SU-DHL-6 (cell line): ENCODE data around the gene TMEM63B.

Experiments used
- H2AFZ ChIP-seq: fragments of 200-600 bp; sonication (generic); 2 replicates; pipeline ENCODE4 v1.6.1; 2014; ENCODE audit warnings: low read depth, mild to moderate bottlenecking, moderate library complexity, mixed read lengths, antibody characterized with exemption, low read length; ENCODE audit not compliant: severe bottlenecking
- H3F3A ChIP-seq: fragments of 200-600 bp; shearing (Covaris generic); 2 replicates; pipeline ENCODE4 v1.6.0; 2016; ENCODE audit warnings: antibody characterized with exemption, mild to moderate bottlenecking; ENCODE audit not compliant: insufficient read depth
- H3K27ac ChIP-seq: fragments of 200-600 bp; sonication (generic); 2 replicates; pipeline ENCODE4 v1.5.1; 2016; ENCODE audit warnings: low read depth, mild to moderate bottlenecking, low read length, moderate library complexity, mixed read lengths
- H3K27me3 ChIP-seq: fragments of 200-600 bp; sonication (generic), shearing (Covaris generic); 2 replicates; pipeline ENCODE4 v1.6.0; 2014; ENCODE audit warnings: mild to moderate bottlenecking, low read length
- H3K36me3 ChIP-seq: fragments of 200-600 bp; sonication (generic); 2 replicates; pipeline ENCODE4 v1.6.1; 2014; ENCODE audit warnings: mild to moderate bottlenecking, low read length, mixed read lengths
- H3K4me2 ChIP-seq: fragments of 300-600, 200-600 bp; shearing (Covaris generic), sonication (generic); 2 replicates; pipeline ENCODE4 v1.6.0; 2014; ENCODE audit warnings: low read length, low read depth, mild to moderate bottlenecking; ENCODE audit not compliant: poor library complexity, severe bottlenecking
- H3K4me3 ChIP-seq: fragments of 200-600 bp; sonication (generic); 2 replicates; pipeline ENCODE4 v1.5.1; 2014; ENCODE audit warnings: antibody characterized with exemption, low read length, mild to moderate bottlenecking, mixed read lengths; ENCODE audit not compliant: insufficient read depth, poor library complexity, severe bottlenecking
- H3K79me2 ChIP-seq: fragments of 200-600 bp; sonication (generic); 2 replicates; pipeline ENCODE4 v1.6.1; 2014; ENCODE audit warnings: mild to moderate bottlenecking, low read length, moderate library complexity; ENCODE audit not compliant: insufficient read depth
- H3K9ac ChIP-seq: fragments of 200-600 bp; sonication (generic); 2 replicates; pipeline ENCODE4 v1.7.0; 2014; ENCODE audit warnings: mild to moderate bottlenecking, low read length
- H3K9me2 ChIP-seq: fragments of 200-600 bp; sonication (generic); replicated peaks from 2 replicates; pipeline ENCODE4 v1.6.1; 2014; ENCODE audit warnings: low read length; ENCODE audit not compliant: insufficient read depth
- H3K9me3 ChIP-seq: fragments of 200-600 bp; sonication (generic); 2 replicates; pipeline ENCODE4 v1.6.1; 2014; ENCODE audit warnings: low read length, mixed read lengths; ENCODE audit not compliant: insufficient read depth
- H4K20me1 ChIP-seq: fragments of 200-600 bp; sonication (generic); 2 replicates; pipeline ENCODE4 v1.6.1; 2014; ENCODE audit warnings: low read depth, mild to moderate bottlenecking, antibody characterized with exemption, low read length, moderate library complexity, mixed read lengths
- EZH2phosphoT487 ChIP-seq: fragments of 200-600 bp; sonication (generic), shearing (Covaris generic); conservative IDR thresholded peaks from 2 replicates; pipeline ENCODE4 v1.6.1; 2018; ENCODE audit warnings: mild to moderate bottlenecking, antibody characterized with exemption, low read length, moderate library complexity, mixed read lengths
- TF ChIP-seq, protein P1 (sequence below): fragments of 200-600 bp; sonication (generic); IDR thresholded peaks from one replicate; pipeline ENCODE4 v1.5.1; 2017; ENCODE audit warnings: antibody characterized with exemption, mild to moderate bottlenecking, low read length, moderate library complexity; ENCODE audit not compliant: insufficient read depth, poor library complexity, severe bottlenecking

The TMEM63B gene

GRCh38 chr6:44116641-44117382 is 10.5 kb upstream of the TMEM63B start:
- H3K27me3 ChIP-seq, result no peaks in the 10 kb centered on the region
- H3K9me2 ChIP-seq, result no peaks in the 10 kb centered on the region
- no peak for TF ChIP-seq EZH2phosphoT487
- TF ChIP-seq, protein P1, sequence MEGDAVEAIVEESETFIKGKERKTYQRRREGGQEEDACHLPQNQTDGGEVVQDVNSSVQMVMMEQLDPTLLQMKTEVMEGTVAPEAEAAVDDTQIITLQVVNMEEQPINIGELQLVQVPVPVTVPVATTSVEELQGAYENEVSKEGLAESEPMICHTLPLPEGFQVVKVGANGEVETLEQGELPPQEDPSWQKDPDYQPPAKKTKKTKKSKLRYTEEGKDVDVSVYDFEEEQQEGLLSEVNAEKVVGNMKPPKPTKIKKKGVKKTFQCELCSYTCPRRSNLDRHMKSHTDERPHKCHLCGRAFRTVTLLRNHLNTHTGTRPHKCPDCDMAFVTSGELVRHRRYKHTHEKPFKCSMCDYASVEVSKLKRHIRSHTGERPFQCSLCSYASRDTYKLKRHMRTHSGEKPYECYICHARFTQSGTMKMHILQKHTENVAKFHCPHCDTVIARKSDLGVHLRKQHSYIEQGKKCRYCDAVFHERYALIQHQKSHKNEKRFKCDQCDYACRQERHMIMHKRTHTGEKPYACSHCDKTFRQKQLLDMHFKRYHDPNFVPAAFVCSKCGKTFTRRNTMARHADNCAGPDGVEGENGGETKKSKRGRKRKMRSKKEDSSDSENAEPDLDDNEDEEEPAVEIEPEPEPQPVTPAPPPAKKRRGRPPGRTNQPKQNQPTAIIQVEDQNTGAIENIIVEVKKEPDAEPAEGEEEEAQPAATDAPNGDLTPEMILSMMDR, result no peak
- H4K20me1 ChIP-seq, result peaks cover 39% of the 10 kb centered on the region; the same call in 1 of the 2 replicates
- peaks cover 13% of the 10 kb centered on the region; the same call in 1 of the 2 replicates for H3K36me3 ChIP-seq
- no peak overlapping the region for H3K4me2 ChIP-seq
- H3F3A ChIP-seq, result no peaks in the 10 kb centered on the region
- H3K9ac ChIP-seq, result no peak overlapping the region
- H2AFZ ChIP-seq, result no peak overlapping the region
- no peak overlapping the region for H3K4me3 ChIP-seq
- no peak overlapping the region for H3K27ac ChIP-seq
- H3K9me3 ChIP-seq, result no peaks in the 10 kb centered on the region
- H3K79me2 ChIP-seq, result peaks cover 80% of the 10 kb centered on the region

GRCh38 chr6:44117397-44118128 is 9.8 kb upstream of the TMEM63B start:
- H3K9me3 ChIP-seq, result no peaks in the 10 kb centered on the region

GRCh38 chr6:44119704-44120262 is 7.6 kb upstream of the TMEM63B start:
- peaks cover 4% of the 10 kb centered on the region for H3F3A ChIP-seq
- H3K27me3 ChIP-seq, result no peaks in the 10 kb centered on the region
- H3K4me2 ChIP-seq, result no peak overlapping the region
- no peak for TF ChIP-seq EZH2phosphoT487
- TF ChIP-seq, protein P1, result no peak
- no peak overlapping the region for H3K27ac ChIP-seq
- H3K9ac ChIP-seq, result no peak overlapping the region
- no peaks in the 10 kb centered on the region for H3K9me3 ChIP-seq
- peaks cover 6% of the 10 kb centered on the region for H3K36me3 ChIP-seq
- no peak overlapping the region for H2AFZ ChIP-seq
- no peak overlapping the region for H3K4me3 ChIP-seq
- H3K79me2 ChIP-seq, result peaks cover 99% of the 10 kb centered on the region
- no peaks in the 10 kb centered on the region for H3K9me2 ChIP-seq
- peaks cover 64% of the 10 kb centered on the region for H4K20me1 ChIP-seq

More at GRCh38 chr6:44117397-44118128, 9.8 kb upstream of the TMEM63B start:
- Histone ChIP-seq H3K79me2 (peaks cover 88% of the 10 kb centered on the region), H3K9me2 (no peaks in the 10 kb centered on the region), H3K27ac (no peak overlapping the region), H4K20me1 (peaks cover 43% of the 10 kb centered on the region), H3K9ac (no peak overlapping the region), H2AFZ (no peak overlapping the region), H3K36me3 (peaks cover 13% of the 10 kb centered on the region; the same call in 1 of the 2 replicates), H3F3A (peaks cover 3% of the 10 kb centered on the region), H3K4me3 (no peak overlapping the region), H3K4me2 (no peak overlapping the region), H3K27me3 (no peaks in the 10 kb centered on the region)
- TF ChIP-seq, protein P1, result no peak
- TF ChIP-seq EZH2phosphoT487, result no peak
